GM19239 (cell line): Measurements from ENCODE around the gene APCDD1L.
"Not testable (repeated sequence)": the region's sequence is repeated elsewhere in the genome, so short reads cannot be mapped to it uniquely, and the experiment has no call there.

Experiments used
- DNase-seq: peaks from one replicate; pipeline ENCODE4 v3.0.0; 2011; ENCODE audit warnings: low spot score; ENCODE audit not compliant: insufficient read length
- FAIRE-seq: peaks from 2 replicates; lab custom pipeline; 2011; peaks lifted over from hg19 to GRCh38; lab: Jason Lieb, UNC

Gene APCDD1L

GRCh38 chr20:58448958-58449357, 66.2 kb downstream of the APCDD1L start:
- DNase-seq (no peak), FAIRE-seq (no peak)

GRCh38 chr20:58447511-58448391, 67.4 kb downstream of the APCDD1L start:
- DNase-seq = no peak
- peak; percentile 21 for FAIRE-seq

DNA sequence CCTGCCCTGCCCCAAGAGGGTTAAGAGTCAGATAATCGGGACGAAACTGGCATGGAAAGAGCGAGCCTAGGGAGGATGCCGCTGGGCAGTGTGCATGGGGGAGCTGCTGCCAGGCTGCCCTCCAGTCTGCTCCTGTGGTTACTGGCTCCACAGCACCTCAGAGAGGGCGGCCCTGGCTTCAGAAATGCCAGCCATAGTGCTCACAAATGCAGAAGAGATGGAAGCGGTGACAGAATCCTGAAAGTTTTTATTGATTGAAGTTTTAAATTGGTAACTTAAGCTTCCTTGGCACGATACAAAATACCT, 68.3 kb downstream of the APCDD1L start:
- no peak for FAIRE-seq

GRCh38 chr20:58446264-58446959, 68.8 kb downstream of the APCDD1L start:
- DNase-seq (no peak), FAIRE-seq (no peak)

More for the DNA sequence above, 68.3 kb downstream of the APCDD1L start:
- no peak for DNase-seq

GRCh38 chr20:58444746-58445255, 70.4 kb downstream of the APCDD1L start:
- DNase-seq = no peak

DNA sequence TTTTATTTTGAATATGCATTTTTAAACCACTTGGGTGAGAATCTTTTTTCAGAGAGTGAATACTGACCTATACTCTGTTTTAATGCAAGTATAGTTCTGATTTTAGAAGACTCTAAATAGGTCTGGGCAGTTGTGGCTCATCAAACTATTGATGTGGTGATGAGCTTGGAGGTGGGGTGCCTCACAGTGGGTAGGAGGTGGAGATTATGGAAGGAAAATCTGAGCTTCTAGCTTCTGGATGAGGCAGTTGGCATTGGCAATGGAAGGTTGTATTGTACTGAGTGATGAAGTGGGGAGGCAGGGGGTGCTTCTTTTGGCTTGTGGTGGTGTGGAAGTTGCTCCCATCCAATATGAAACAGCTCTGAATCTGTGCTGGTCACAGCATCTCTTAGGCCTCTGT, 73.5 kb downstream of the APCDD1L start:
- FAIRE-seq = no peak

More at GRCh38 chr20:58444746-58445255, 70.4 kb downstream of the APCDD1L start:
- no peak for FAIRE-seq

DNA sequence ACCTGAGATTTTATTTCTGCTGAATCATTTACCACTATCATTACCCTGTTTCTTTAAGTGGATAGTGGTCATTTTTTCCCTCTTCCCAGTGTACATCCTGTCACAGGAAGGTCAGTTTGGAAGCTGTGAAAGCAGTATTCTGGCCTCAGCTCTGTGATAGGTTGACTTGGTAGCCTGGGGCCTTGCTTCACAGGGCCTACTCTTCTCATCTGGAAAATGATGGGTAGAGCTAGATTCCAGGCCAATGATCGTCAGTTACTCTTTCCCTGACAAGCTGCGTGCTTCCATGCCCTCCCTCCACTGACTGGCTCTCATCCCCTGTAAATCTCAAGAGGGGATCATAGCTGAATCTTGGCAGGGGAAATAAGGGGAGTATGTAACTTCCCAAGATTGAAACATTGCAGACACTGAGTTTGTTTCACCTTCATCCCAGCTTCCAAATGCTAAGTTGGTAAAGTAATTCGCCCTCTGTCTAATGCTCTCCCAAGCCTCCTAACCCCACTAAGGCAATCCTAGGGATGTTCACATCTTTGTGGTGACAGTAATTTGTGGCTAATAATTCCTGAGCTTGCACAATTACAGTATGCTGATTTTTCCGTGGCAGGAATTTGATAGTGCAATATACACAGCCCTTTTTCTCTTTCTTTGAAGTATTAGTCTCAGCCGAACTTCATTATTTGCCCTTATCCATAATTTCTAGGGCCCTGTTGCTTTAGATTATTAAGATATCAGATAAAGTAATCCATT, 75.0 kb downstream of the APCDD1L start:
- FAIRE-seq (no peak), DNase-seq (no peak)

More for the DNA sequence above, 73.5 kb downstream of the APCDD1L start:
- no peak for DNase-seq

GRCh38 chr20:58438970-58439808, 76.0 kb downstream of the APCDD1L start:
- FAIRE-seq = no peak
- DNase-seq = no peak

DNA sequence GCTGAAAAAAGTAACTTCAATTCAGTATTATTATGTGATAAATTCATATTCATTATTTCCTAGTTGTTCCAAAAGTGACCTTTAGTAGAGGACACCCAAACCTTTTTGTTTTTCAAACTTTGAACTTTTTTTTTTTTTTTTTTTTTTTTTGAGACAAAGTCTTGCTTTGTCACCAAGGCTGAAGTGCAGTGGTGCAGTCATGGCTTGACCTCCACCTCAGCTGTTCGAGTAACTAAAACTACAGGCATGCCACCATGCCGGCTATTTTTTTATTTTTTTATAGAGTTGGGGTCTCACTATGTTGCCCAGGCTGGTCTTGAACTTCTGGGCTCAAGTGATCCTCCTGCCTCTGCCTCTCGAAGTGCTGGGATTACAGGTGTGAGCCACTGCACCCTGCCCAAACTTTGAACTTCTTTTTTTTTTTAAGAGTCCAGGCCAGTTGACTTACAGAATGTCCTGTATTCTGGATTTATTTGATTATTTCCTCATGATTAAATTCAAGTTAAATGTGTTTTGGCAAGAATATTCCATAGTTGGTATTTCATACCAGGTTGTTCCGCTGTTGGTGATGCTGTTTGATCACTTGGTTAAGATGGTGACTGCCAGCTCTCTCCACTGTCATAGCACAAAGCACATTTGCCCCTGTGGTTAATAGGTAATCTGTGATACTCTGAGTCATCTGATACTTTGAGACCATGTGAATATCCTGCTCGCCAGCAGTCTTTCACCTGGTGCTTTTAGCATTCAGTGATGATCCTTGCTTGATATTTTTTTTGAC, 78.1 kb downstream of the APCDD1L start:
- DNase-seq (no peak), FAIRE-seq (no peak)

DNA sequence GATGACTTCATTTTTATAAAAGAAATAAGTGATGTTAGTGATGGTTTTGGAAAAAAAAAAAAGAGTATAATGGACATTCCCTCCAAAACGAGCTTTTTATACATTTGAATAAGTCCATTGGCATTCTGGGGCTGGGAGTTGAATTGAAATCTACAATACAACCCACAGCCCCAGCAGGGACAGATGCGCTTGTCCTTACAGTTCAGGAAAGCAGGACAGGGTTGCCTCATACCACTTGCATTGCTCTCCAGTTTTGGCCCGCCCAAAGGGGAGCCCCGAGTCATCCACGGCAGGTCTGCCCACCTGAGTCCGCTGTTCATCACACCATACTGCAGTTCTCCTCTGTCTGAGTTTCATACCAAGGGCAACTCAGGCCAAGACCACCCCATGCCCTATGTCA, 80.0 kb downstream of the APCDD1L start:
- FAIRE-seq = no peak
- no peak for DNase-seq

- FAIRE-seq (no peak), DNase-seq (no peak)
Observed at GRCh38 chr20:58434326-58434725, 80.9 kb downstream of the APCDD1L start.

DNA sequence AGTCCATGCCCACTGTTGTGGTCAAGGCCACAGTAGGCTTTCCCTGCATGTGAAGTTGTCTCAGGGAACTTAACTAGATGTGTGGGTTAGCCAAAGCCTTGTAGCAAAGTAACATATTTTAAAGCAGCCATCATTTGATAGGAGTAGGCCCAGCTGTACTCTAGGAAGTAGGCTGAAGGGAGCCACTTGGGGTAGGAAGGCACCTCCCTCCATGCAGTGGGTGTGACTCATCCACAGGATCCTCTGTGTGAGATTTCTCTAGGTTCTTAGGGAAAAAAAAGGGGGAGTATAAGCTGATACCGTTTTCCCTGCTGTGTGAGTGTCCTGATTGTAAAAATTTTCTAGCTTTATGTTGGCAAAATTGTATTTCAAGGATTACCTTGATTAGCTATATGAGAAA, 81.4 kb downstream of the APCDD1L start:
- DNase-seq (no peak), FAIRE-seq (no peak)

DNA sequence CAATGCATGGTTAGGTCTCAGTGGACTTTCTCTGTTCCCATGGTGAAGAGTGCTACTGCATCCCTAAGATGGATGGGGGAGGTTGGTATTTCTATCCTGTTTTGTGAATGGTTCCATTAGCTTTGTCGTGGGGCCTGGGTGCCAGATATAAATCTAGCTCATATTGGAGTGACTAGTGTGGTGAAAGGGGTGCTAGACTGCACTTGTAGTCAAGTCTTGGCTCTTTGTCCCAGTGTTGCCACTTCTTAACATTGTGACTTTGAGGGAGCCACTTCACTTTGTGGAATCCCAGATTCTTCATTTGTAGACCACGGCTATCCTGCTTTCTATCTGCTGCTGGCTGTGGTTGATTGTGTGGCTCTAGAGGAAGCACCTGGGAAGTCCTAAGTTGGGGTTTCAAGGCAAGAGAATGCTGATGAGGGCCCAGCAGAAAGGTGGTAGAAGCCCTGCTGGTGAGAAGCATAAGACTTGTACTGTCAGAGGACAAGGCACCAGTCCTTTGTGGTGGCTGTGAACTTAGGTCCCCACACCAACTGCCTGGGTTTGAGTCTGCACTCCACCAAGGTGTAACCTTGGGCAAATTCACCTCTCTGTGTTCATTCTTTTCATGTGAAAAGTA, 82.1 kb downstream of the APCDD1L start:
- no peak for FAIRE-seq
- no peak for DNase-seq

DNA sequence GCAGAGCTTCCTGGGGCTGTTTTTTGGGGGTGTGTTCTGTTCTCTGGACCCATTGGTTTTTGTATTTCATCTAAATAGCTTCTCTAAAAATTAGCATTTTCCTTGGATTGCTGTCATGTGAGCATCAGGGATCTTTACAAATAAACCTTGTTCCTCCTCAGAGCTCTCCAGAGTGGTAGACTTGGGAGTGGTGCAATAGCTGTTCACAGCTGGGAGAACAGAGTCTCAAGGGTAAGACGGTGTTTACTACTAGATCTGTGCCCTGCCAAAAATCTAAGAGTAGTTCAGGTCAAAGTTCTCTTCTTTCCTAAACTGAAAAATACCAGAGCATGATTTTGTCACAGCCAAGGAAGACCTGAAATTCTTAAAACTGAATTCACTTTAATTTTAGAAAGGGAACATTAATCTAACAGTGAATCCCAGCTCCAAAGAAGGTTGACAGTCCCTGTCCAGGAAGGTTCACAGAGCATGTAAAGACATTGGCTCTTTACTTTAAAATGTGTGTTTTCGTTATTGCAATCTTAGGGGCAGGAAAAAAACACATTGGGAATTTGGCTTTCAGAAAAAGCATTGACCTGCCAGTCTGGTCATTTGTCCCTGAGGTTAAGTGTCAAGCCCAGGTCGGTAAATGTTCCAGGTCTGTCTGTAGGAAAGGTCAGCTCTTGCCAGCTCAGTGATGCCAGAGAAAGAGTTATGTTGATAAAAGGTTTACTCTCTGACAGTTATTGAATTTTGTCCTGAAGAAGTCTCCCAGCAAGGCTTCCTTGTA, 82.8 kb downstream of the APCDD1L start:
- FAIRE-seq = no peak

DNA sequence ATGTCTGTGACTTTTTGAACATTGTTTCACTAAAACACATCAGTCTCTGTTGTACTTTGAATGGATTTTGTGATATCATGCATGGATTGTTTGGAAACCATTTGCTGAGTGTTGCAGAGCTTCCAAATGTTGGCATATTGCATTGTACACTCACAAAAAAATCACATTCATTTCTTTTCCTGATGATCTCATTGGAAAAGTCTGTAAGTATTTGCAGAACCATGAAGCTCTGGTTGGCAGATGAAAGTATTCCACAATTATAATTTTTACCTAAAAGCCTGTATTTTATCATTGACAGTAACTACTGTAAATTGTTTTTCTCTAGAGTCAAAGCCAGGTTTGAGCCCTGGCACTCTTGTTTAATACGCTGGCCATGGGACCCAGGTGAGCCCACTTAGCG, 84.1 kb downstream of the APCDD1L start:
- FAIRE-seq = no peak
- no peak for DNase-seq

More for the DNA sequence above, 82.8 kb downstream of the APCDD1L start:
- DNase-seq = no peak

- FAIRE-seq (no peak), DNase-seq (no peak)
Observed at GRCh38 chr20:58429303-58429702, 85.9 kb downstream of the APCDD1L start.

DNA sequence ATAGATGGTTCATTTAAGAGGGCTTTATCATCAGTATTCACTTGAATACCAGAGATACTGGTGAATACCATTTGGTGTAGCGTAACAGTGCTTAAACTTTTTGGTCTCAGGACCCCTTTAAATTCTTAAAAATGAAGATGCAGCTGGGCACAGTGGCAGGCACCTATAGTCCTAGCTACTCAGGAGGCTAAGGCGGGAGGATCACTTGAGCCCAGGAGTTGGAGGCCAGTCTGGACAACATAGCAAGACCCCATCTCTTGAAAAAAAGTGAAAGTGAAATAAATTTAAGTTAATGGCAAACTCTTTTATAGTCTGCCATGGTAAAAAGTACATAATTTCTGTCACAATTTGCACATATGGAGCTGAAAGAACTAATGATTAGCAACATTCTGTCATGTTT, 86.8 kb downstream of the APCDD1L start:
- FAIRE-seq = no peak
- DNase-seq = no peak

GRCh38 chr20:58427571-58427970, 87.6 kb downstream of the APCDD1L start:
- not testable (repeated sequence) for FAIRE-seq, DNase-seq
